ENCODE results near the gene SIPA1.

- TF ChIP-seq JUND (IDR thresholded peaks at IDR 0.05), result no peak
- no peak for TF ChIP-seq POLR2A (IDR thresholded peaks at IDR 0.05; ENCODE audit: borderline replicate concordance, extremely low read depth, insufficient read depth, insufficient read length)
- TF ChIP-seq POLR2AphosphoS5 (IDR thresholded peaks at IDR 0.05; ENCODE audit: low read depth, low read length), result no peak
These were observed 34.4 kb downstream of the SIPA1 start for GRCh38 chr11:65672180-65672860.

All from HCT116 (cell line).